Stimulated activated CD4-positive, alpha-beta T cell treated with anti-CD3 and anti-CD28 coated beads, TNF-alpha, amount 100 ng/mL, for 48 hours (primary cell): ENCODE data around the gene UBC.
"Not testable (repeated sequence)": the region's sequence is repeated elsewhere in the genome, so short reads cannot be mapped to it uniquely, and the experiment has no call there.

Experiments
- DNase-seq, 3 donors: peaks; one replicate each; pipeline ENCODE4 v3.0.0-alpha.2; 2020; ENCODE audit warnings: low read depth in 3 of 3

The UBC gene

DNA sequence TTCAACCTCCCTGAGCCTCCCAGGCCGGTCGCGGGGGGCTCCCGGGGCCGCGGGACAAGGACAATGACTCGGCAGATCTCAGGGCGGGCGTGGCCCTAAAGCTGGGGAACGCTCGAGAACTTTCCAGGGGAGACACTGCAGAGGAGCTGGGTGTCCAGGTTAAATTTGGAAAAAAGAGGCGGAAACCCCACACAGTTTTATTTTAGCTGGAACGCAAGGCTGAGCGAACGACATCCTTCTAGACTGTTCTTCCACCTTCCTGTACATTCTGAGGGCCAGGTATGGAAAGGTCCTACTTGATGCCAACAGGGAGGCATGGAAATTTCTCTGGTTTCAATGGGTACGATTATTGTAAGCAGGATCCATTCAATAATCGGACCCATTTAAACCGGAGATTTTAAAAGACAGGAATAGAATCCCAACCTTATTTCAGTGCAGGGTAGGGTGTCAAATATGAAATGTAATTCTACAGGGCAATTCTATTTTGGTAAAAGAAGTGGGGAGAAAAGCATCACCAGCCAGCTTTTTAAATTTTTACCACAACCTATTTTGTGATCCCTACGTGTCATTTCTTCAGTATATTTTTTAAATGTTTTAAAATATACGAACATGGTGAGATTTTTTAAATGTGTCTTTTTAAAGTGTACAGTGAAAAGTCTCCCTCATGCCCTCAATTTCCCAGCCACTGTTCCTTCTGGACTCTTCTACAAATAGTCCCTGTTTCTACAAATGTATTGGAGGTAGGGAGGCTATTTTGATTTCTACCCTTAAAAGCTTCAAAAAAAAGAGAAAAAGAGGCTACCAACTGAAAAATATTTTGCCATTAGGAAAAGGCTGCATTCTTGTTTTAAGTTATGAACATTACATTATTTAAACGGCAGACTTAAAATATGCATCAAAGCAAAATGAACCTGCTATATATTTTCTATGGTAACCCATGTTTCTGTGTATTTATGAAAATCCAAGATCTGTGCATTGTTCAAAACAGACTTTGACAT, 1.1 kb upstream of the UBC start:
- no peak for DNase-seq

DNA sequence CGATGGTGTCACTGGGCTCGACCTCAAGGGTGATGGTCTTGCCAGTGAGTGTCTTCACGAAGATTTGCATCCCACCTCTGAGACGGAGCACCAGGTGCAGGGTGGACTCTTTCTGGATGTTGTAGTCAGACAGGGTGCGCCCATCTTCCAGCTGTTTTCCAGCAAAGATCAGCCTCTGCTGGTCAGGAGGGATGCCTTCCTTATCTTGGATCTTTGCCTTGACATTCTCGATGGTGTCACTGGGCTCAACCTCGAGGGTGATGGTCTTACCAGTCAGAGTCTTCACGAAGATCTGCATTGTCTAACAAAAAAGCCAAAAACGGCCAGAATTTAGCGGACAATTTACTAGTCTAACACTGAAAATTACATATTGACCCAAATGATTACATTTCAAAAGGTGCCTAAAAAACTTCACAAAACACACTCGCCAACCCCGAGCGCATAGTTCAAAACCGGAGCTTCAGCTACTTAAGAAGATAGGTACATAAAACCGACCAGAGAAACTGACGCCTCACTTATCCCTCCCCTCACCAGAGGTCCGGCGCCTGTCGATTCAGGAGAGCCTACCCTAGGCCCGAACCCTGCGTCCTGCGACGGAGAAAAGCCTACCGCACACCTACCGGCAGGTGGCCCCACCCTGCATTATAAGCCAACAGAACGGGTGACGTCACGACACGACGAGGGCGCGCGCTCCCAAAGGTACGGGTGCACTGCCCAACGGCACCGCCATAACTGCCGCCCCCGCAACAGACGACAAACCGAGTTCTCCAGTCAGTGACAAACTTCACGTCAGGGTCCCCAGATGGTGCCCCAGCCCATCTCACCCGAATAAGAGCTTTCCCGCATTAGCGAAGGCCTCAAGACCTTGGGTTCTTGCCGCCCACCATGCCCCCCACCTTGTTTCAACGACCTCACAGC, 717 bp downstream of the UBC start:
- DNase-seq, result peak; percentile 90 to 97 (median 93)

DNA sequence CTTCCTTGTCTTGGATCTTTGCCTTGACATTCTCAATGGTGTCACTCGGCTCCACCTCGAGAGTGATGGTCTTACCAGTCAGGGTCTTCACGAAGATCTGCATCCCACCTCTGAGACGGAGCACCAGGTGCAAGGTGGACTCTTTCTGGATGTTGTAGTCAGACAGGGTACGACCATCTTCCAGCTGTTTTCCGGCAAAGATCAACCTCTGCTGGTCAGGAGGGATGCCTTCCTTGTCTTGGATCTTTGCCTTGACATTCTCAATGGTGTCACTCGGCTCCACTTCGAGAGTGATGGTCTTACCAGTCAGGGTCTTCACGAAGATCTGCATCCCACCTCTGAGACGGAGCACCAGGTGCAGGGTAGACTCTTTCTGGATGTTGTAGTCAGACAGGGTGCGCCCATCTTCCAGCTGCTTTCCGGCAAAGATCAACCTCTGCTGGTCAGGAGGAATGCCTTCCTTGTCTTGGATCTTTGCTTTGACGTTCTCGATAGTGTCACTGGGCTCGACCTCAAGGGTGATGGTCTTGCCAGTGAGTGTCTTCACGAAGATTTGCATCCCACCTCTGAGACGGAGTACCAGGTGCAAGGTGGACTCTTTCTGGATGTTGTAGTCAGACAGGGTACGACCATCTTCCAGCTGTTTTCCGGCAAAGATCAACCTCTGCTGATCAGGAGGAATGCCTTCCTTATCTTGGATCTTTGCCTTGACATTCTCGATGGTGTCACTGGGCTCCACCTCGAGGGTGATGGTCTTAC, 1.7 kb downstream of the UBC start:
- not testable (repeated sequence) for DNase-seq

DNA sequence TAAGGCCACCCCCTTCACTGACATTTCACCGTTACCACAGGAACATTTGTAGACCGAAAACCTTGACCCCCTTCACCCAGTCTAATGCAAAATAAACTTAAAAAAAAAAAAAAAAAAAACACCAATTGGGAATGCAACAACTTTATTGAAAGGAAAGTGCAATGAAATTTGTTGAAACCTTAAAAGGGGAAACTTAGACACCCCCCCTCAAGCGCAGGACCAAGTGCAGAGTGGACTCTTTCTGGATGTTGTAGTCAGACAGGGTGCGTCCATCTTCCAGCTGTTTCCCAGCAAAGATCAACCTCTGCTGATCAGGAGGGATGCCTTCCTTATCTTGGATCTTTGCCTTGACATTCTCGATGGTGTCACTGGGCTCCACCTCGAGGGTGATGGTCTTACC, 2.9 kb downstream of the UBC start:
- not testable (repeated sequence) for DNase-seq

DNA sequence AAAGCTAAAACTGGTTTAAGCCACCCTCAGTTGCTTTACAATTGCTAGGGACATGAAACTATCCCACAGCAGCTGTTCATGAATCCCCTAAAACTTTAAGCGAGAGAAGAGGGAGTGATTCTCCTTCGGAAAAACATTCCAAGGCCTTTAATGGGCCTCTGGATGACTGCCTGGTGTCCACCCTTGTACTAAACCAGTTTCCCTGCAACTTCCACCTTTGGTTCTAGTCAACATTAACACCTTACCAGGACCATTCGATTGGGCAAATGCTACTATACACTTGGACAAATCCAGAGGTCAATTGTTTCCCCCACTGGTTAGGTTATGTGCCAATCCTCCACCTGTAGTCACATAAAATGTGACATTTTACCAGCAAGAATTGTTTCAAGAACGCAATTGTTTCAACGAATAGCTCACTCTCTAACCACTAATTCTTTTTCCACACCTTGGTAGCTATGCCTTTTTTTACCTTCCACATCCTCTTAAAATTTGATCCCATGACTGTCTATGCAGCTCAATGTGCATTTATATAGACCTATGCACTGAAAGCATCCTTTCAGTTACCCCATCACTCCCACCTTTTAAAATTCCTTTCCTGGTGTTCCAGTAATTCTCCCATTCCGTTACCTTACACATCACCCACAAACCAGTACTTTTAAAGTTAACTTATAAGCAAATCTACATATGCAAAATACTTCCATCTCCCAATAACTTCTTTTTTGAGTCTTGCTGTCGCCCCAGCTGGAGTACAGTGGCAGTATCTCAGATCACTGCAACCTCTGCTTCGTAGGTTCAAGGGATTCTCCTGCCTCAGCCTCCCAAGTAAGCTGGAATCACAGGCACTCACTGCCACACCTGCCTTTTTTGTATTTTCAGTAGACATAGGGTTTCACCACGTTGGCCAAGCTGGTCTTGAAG, 3.6 kb downstream of the UBC start:
- DNase-seq, result no peak

DNA sequence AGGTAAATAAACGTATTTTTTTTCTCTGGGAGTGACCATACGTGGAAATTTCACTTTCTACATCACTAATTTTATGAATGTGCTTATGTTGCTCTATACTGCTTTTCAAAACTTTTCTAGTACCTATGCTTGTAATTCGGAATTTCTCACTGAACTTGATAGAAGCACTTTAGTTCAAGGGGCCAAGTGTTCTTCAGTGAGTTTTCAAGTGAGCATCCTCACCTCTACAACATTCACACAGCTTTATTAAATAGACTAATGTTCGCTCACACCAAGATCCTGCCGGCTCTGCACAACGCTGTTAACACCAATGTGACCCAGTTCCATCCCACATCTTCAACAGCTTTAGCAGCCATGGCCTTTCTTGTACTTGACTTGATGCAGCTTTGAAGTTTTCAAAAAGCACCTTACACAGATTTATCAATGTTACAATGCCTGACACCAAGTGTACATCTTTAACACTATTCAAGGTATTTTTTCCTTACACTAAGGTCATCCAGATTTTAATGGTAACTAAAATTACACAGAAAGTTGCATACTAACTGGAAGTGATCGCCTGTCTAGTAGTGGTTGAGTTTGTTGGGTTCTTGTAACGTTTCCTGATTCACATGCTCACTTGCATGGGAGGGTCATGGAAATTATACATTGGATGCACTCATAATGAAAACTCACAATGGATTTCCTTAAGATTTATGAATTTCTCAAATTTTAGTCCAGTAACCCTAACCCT, 4.5 kb downstream of the UBC start:
- no peak for DNase-seq

DNA sequence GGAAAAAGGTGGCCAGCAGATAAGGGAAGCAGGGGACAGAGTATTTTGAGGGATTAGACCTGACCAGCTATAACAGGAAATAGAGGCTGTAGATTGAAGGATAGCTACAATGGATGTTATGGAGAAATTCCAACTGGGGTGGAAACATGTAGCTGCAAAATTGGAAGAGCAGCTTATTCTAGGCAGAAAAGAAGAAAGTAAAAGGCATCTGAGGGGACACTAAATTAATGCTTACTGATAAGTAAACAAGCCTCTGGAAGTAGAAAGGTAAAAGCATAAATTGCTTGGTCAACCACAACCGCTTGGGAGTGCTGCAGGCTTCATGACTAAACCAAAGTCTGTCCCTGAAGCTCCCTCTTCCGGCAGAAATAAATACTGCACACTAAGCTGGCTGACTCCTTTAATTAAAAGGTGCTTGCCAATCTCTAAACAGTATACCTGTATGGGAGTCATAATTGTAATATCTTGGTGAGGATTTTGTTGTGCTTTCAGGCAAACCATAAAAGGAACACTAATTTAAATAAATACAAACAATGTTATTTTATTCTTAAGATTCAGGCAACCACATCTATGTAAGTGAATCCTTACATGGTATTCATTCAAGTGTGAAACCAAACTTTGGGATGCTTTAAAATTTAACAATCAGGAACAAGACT, 7.7 kb downstream of the UBC start:
- DNase-seq, result peak; percentile 72 to 90 (median 88)

DNA sequence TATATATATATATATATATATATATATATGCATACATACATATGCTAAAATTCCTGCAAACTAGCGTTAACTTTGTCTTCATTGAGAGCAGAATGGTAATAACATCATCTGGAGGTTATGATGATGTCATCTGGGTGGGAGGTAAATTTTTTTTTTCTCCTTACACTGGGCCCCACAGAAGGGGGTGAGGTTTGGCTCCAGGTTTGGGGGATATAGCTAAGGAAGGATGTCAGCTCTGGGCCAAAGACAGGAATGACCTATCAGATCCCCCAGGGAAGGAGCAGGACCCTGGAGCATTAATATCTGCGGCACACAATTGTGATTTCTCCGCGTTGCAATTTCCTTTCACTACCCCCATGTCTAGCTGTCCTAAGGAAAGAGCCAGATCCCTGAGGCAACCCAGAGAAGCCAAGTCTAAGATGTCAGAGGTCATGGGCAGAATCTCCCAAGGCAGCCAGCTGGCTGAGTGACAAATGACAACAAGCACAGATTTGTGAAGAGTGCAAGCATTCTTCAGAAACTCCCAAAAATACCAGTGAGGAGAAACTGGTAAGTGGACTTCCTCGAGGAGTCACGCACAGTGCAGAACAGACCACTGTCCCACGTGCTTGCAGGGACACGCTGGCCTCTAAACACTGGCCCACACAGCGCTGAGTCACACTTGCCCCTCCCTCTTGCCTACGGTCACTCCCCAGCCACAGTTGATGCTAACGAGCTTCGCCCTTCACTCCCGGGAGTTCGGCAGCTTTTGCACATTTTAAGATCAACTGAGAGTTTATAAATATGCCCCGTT, 9.9 kb downstream of the UBC start:
- DNase-seq, result no peak

DNA sequence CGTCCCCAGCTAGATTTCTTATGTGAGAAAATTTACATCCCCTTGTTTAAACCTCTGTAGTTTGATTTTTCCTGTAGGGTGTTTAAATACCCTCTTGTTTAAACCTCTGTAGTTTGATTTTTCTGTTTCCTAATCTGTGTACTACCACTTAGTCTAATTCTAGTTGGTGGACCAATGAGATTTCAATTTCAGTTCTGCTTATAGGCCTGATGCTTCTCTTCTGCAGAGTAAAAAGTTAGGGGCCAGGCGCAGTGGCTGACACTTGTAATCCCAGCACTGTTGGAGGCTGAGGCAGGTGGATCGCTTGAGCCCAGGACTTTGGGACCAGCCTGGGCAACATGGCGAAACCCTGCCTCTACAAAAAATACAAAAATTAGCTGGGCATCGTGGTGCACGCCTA, 11.5 kb downstream of the UBC start:
- no peak for DNase-seq

DNA sequence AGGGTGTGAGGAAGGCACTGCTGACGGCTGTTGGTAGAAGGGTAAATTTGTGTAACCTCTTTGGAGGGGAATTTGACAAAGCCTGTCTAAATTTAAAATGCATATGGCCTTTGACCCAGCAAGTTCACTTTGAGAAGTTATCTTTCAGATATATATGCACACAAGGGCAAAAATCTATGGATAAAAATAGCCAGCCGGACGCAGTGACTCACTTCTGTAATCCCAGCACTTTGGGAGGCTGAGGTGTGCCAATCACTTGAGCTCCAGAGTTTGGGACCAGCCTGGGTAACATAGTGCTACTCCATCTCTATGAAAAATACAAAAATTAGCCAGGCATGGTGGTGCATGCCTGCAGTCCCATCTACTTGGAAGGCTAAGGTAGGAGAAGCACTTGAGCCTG, 13.4 kb downstream of the UBC start:
- DNase-seq, result no peak

DNA sequence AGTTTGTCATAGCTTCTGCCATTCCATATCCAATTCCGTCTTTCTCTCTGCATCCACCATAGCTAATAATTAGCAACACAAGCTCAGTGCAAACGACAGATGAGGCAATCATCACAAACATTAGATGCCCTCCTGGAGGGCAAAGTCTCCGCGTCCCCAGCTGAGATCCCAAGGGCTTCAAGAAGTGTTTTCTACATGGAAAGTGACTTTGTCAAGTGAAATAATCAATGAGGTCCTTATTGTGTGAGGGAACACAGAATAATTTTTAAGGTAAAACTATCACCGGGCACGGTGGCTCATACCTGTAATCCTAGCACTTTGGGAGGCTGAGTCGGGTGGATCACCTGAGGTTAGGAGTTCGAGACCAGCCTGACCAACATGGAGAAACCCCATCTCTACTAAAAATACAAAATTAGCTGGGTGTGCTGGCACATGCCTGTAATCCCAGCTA, 14.1 kb downstream of the UBC start:
- DNase-seq, result not testable (repeated sequence)

DNA sequence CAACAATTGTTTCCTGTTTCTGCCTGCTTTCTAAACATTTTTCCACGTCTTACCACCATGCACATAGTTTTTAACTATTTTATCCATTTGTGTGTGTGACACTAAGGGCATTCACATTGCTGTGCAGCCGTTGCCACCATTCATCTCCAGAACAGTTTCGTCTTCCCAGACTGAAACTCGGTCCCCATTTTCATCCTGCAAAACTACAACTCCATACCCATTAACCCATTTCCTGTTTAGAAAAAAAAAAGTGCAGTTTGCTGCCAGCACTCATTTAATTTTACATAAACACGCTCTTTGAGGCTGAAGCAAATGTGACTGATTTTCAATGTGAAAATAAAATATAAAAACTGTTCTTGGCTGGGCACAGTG, 15.5 kb downstream of the UBC start:
- DNase-seq, result no peak

DNA sequence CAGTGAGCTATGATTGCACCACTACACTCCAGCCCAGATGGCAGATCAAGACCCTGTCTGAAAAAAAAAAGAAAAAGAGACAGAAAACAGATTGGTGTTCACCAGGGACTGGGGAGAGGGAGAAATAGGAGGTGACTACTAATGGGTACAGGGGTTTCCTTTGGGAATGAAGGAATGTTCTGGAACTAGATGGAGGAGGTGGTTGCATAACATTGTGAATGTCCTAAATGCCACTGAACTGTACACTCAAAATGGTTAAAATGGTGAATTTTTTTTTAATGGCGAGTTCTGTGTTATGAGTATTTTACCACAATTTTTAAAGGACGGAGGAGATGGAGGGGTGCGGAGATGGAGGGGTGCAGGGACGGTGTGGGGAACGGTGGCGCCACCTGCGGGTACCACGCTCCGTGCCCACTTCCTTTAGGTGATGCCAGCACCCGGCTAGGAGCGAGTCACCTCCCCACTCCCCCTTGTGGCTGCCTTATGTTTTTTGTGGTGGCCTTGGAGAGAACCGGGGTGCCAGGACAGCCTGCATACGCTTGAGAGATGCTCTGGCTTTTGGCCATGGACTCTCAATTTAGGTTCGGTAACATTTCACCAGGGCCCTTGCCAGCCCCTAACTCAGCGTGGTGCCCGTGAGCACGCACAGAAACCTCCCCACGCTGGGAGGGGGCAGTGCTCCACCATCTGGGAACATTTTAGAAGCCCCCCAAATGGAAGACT, 16.1 kb downstream of the UBC start:
- DNase-seq, result peak; percentile 46 to 57 (median 50)

DNA sequence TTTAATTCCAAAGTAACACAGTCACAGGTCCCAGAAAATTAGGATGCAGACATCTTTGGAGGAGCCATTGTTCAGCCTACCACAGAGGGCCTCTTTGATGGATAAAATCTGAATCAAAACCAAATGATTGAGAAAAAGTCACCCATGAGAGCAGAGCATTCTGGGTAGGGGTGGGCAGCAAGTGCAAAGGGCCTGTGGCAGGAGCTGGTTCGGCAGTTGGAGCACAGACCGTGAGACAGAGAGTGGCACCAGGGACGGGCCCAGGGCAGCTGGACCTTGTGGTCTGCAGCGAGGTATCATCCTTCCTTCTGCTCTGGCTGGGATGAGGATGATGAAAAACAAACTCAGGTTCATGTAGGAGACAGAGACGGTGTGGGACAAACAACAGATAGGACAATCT, 18.0 kb downstream of the UBC start:
- no peak for DNase-seq

DNA sequence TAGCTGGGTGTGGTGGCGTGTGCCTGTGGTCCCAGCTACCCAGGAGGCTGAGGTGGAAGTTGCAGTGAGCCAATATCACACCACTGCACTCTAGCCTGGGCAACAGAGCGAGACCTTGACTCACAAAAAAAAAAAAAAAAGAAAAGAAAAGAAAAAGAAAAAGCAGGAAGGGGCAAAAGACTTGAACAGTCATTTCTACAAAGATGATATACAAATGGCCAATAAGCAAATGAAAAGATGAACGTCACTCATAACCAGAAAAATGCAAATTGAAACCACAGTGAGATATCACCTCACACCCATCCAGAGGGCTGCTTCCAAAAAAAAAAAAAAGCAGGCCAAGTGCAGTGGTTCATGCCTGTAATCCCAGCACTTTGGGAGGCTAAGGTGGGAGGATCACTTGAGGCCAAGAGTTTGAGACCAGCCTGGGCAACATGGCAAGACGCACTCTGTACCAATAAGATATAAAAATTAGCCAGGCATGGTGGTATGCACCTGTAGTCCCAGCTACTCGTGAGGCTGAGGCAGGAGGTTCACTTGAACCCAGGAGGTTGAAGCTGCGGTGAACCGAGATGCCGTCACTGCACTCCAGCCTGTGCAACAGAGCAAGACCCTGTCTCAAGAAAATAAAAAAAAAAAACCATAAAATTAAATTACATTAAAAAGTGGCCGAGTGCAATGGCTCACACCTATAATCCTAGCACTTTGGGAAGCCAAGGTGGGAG, 20.5 kb downstream of the UBC start:
- DNase-seq, result no peak

DNA sequence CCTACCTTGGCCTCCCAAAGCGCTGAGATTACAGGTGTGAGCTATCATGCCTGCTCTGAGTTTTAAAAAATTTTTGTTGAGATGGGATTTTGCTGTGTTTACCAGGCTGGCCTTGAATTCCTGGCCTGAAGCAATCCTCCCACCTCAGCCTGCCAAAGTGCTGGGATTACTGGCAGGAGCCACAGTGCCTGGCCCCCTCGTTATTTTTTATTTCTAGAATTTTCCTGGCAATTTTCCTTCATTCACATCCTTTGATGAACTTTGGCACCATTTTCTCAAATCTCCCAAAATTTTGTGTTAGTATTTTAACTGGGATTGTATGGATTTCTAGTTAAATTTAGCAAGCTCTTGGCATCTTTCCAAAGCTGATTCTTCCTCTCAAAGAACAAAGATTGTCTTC, 26.2 kb downstream of the UBC start:
- DNase-seq, result no peak

DNA sequence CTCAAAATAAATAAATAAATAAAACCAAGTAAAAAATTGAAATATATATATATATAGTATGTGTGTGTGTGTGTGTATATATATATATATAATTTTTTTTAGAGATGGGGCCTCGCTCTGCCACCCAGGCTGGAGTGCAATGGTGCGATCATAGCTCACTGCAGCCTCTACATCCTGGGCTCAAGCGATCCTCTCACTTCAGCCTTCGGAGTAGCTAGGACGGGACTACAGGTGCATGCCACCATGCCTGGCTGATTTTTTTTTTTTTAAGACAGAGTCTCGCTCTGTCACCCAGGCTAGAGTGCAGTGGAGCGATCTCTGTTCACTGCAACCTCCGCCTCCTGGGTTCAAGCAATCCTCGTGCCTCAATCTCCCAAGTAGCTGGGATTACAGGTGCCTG, 26.7 kb downstream of the UBC start:
- not testable (repeated sequence) for DNase-seq
